CD4-positive, alpha-beta T cell treated with Interleukin-6 at 100 ng/mL for 8 hours (primary cell): ENCODE measurements around the gene DOK5.
"Not testable (repeated sequence)": the region's sequence is repeated elsewhere in the genome, so short reads cannot be mapped to it uniquely, and the experiment has no call there.

Experiments used
- DNase-seq: peaks from one replicate; pipeline ENCODE4 v3.0.0-alpha.2; 2020; ENCODE audit warnings: mixed read lengths, low spot score

Gene DOK5

DNA sequence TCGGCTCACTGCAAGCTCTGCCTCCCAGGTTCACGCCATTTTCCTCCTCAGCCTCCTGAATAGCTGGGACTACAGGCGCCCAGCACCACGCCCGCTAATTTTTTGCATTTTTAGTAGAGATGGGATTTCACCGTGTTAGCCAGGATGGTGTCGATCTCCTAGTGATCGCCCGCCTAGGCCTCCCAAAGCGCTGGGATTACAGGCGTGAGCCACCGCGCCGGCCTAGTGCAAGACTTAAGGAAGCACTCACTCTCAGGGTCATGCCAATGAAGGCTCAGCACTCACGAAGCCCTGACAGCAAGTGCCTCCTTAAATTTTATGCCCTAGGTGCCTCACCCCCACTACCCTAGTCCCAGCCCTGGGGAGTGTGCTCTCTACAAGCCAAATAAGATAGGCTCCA is 4.7 kb upstream of the DOK5 start:
- DNase-seq = no peak

DNA sequence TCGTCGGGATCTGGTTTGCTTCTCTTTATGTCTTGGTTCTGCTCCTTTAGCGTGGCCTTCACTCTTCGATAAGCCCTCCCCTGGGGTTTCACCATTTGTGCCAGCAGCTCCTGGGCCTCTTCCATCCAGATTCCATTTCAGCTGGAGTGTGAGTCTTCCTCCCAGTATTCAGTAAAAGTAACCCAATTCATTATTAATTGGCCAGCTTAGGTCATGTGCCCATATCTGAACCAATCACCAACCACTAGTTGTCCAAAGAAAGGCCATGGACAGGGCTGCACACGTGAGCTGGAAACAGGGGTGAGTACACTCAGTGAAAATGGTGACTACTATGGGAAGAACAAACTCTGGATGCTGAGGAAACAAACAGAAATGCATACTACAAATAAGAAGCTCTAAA is 2.8 kb upstream of the DOK5 start:
- DNase-seq = no peak

DNA sequence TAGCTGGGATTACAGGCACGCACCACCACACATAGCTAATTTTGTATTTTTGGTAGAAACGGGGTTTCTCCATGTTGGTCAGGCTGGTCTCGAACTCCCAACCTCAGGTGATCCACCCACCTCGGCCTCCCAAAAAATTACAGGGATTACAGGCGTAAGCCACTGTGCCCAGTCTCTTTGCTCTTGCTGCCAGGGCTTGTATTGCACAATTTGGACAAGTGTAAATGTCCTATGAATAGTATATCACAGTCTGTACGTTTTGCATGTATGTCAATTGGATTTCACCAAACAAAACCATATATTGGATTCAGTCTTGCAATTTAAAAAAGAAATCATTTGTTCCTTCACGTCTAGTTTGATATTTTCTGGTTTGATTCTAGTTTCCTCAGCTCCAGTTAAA is 2.1 kb upstream of the DOK5 start:
- no peak for DNase-seq

DNA sequence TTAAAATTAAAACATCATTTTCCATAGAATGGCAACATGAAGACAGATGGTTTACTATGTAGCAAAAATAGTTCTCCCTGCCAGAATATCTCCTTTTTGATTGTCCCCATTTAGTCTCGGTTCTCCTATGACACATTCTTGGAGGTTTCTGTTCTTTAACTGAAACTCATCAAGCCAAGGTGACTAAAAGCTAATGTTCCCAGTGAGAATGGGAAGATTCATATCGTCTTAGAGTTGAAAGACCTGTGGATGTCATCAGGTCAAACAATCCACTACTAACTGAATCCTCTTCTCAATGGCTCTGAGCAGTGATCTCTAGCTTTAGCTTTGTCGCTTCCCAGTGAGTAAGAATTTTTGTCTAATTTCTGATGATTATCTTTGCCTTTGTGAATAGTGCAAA is 1.3 kb upstream of the DOK5 start:
- DNase-seq = no peak

DNA sequence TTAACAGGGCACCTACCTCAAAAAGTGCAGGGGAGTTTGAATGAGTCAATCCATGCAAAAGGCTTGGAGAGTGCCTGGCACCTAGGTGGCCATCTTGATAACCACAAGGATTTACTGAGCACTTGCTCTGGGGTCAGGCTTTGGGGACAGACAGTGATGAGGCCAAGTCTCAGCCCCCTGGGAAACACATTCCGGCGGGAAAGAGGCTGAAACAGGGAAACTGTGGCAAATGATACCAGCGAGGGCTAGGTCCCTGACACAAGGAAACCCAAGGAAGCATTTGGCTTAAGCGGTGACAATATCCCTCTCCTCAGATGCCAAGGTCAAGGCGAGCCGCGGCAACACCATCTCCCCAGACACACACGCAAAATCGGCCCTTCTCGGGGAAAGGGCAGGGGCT is 527 bp upstream of the DOK5 start:
- DNase-seq = no peak

DNA sequence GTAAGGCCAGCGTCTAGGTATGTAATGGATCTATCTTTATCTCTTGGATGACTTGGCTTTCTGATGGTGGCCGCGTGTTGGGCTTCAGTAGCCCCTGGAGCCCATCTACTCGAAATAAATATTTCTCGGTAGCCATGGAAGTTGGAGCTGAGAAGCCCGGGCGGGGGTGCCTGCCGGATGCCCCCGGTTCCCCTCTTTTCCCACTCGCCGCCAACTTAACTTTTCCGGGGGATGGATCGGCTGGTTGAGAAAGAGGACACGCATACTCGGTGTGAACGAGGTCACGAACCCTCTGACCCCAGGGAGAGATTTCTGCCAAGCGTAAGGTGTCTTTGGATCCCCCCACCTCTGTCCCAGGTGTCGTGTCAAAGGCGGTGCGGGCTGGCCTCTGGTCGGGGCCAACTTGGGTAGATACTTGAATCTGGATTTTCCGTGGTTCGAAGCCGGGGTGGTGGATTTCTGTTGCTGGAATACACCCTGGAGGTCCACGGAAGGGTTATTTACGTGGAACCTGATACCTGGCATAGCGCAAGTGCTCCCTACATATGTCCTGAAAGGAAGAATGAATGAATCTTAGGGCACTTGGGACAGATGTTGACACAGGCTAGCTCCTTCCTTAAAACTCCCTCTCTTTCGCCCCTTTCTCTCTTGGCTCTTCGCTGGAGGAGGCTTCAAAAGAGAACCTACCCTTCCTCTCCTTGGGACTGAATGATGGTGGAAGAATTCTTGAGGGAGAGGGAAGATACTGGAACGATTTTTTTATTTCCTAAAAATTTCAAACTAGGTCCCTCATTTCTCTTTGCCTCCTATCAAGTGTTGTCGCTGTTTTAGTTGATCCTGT is 996 bp downstream of the DOK5 start:
- no peak for DNase-seq

DNA sequence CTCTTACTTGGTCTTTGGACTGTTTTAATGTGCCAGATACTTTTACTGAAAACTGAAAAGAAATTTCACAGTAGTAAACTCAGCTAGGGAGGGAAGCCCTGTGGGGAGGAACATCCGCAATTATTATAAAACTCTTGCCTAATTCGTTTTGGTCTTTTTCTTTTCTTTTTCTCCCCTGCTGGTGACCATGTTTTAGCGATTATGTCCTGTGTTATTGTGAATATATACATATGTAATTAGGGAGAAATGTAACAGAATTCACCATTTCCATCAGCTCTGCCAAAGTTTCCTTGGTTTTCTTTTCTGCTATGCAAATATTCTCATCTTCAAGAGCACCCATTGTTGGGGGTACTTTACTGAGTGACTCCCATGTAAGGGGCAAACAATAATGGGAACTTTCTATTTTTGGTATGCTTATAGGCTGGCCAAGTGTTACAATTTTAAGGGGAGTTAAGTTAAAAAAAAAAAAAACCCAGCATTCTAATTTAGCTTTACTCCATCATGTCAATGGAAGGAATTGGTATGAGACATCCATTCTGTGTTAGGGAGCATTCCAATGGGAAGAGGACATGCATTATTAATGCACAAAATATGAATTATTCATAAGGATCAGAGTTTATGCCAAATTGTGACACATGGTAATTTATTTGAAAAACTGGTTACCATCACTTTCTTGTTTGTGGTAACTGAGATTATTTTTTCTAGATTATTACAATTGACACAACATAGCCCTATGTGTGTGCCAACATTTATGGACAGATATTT is 2.0 kb downstream of the DOK5 start:
- no peak for DNase-seq

DNA sequence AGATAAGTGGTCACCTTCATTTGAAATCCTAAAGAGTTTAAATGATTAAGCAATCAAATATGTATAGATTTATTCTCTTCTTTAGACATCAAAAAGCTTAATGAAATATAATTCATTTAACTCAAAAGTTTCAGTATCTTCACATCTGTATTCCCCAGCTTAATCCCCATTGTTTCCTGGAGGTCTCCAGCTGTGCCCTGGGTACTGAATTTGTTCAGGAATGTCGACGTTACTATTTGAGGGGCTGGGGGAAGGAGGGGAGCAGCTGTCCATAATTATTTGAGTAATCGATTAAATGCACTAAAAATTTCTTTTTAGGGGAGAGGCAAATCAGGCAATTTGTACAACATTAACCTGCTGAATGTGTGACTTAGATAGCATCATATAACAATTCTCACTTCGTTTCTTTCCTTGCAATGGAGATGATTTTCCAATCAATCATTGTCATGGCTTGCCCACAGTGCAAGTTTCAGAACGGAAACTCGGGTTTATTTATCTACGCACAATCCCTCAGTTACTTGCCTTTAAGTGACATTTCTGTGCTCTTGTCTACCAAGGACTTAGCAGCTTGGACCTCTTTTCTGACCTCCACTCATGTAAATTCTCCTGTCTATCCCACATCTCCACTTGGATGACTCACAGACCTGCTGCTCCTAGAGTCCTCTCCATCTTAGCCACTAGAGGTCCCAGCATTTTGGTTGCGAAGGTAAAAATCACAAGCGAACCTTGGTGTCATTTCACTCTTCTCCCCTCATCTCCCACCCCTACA is 3.9 kb downstream of the DOK5 start:
- DNase-seq = no peak

DNA sequence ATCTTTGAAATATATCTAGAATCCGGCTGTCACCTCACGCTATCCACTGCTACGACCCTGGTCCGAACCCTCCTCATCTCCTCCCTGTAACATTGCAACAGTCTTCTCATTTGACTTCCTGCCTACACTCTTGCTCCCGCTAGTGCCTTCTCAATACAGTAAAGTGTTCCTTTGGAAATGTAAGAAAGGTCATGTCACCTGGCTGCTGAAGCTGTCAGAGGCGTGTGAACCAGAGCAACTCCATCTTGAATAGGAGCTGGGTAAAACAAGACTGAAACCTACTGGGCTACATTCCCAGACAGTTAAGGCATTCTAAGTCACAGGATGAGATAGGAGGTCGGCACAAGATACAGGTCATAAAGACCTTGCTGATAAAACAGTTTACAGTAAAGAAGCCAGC is 4.5 kb downstream of the DOK5 start:
- not testable (repeated sequence) for DNase-seq

DNA sequence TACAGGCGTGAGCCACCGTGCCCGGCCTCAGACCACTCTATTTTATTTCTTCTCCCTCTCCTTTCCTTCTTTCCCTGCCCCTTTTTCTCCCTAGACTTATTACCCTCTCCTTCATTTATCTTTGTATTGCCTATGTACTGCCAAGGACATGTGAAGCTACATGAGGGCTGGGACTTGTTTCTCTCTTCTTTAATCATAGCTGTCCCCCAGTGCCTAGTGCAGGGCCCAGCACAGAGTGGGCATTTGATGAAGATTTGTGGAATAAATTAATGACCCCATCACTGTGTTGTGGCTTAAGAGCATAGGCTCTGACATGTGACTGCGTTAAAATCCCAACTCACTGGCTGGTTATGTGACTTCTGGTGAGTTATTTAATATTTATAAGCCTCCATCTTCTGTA is 6.0 kb downstream of the DOK5 start:
- DNase-seq = no peak

DNA sequence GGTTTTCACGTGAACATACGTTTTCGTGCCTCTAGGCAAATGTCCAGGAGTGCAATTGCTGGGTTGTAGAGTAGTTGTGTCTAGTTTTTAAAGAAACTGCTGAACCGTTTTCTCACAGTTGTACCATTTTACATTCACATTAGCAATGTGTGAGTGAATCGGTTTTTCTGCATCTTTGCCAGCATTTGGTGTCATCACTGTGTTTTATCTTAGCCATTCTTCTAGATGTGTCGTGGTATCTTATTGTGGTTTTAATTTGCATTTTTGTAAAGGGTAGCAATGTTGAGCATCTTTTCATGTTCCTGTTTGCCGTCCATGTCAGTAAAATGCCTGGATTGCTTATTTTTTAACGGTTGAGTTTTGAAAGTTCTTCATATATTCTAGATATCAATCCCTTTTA is 10.2 kb downstream of the DOK5 start:
- no peak for DNase-seq

DNA sequence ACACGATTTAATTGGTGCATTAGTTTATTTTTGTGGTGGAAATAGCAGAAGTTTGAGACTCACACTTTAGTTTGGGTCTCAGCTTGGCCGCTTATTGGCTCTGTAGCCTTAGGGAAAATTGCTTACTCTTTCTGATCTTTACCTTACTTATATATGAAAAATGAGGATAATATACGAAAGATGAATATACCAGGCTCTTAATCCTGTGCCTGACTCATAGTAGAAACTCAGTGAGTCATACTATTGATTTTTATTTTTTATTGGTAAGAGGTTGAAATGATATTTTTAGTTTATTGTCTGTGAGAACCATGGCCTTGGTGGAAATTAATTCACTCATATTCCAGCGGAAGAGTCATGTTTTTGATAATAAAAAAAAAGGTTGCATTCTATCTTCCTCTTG is 11.2 kb downstream of the DOK5 start:
- DNase-seq = no peak

DNA sequence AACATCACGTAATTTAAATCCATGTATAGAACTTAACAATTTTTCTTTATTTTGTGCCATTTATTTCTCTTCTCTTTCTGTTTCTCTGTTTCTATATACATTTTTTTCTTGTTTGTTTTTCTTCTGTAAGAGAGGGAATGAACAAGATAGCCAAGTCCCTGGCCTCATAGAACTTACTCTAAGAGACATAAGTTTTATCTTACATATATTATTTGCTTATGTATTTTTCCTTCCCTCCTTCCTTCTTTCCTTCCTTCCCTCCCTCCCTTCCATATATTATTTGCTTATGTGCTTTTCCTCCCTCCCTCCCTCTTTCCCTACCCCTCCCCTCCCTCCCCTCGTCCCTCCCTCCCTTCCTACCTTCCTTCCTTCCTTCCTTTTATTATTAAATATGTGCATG is 13.0 kb downstream of the DOK5 start:
- DNase-seq = no peak

DNA sequence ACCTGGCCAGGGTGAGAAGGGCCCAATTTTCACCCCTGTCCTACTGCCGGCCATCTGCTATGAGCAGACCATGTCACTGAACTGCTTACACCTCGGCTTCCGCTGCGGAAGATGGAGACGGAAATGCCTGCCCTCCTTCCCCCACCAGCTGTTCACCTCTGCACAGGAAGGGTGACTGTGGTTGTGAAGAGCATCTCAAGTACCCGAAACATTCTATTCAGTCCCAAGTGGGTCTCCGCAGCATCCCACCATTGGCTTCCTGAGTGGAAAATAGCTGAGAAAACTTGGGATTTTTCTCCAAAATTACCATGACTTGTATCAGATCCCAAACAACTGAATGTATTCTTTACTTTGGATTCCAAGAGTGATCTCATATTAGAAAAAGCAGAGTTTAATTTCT is 16.1 kb downstream of the DOK5 start:
- DNase-seq = no peak

DNA sequence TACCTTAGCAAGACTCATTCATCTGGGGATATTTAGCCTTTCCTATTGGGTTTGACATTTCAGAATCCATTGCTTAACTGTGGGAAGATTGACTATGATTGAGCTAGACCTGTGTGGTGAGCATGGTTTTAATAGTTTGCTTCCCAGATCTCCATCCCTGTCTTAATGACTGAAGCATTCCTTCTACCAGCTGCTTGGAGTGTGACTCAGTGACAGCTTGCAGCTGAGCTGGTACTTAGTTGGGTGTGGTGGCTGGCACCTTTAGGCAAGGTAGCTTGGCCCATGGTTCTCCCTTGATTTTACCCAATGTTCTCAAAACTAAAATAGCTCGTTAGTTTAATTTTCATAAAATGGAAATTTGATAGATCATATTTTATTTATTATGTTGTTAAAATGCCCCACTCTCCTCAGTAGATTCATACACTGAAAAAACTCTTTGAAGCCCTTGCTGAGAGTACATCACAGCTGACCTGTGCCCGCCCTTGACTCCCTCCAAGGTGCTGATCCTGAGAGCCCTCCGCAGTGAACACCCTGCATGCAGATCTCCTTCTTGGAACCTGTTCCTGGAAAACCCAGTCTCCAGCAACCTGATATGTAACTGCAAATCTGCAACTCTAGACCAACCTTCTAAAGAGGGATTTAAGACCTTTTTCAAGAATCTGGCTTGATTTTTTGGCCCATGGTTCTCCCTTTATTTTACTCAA is 19.1 kb downstream of the DOK5 start:
- no peak for DNase-seq

DNA sequence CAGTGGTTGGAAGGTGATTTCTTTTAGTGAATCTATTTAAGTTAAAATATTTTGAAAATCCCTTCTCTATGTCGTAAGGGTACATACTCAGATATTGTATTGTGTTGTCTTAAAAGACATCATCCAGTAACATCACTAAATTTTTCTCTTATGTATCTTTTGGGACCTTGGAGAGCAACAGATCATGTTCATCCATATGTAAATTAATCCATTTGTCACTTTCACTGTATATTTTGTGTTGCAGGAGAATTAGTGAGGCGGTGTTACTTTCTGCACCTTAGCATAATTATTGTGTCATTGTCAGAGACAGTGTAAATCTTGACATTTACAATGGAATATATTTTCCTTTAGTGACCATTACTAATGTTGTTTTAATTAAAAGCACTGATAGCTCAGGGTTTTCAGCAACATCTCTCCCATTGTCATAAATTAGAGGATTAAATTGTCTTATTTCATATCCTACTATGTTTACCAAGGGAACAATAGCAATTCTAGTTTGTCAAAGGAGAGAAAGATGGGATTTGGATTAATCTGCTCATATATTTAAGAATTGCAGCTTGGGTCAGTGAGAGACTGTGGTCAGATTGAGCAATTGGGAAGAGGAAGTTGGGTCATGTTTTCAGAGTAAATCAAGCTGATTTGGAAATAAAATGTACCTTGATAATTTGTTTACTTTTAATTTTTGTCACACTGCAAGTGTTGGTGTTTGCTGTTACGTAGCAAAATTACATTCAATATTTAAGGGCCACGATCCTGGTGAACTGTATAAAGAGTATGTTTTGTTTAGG is 22.7 kb downstream of the DOK5 start:
- DNase-seq = no peak

DNA sequence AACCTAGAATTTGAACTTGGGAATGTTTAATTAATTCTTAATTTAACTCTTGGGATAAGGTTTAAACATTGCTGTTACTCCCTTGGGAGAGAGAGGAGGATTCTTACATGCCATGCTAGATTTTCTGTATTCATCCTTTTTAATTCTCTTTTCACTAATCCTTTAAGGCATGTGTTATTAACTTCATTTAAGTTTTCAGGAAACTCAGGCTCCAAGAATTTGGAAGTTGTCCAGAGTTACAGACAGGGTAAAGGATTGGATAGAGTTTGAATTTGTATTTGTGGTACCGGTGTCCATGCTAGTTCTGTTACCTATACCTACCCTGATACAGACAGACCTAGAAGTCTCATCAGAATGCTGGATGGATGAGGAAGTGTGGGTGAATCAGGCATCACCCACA is 23.7 kb downstream of the DOK5 start:
- no peak for DNase-seq

DNA sequence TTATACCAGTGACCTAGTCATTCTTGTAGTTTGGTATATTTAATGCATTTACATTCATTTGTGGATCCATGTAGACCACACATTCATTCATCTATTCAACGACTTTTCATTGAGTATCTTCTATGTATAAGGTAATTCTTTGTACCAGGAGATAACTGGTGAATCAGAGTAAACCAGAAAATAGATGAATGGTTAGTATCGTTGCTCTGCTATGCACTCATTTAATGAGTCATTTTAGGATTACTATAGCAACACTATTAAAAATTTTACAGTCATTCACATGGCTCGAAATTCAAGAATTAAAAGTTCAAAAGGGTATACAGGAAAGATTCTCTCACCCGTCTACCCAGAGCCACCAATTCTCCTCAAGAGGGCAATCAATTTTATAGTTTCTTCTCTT is 26.8 kb downstream of the DOK5 start:
- no peak for DNase-seq

DNA sequence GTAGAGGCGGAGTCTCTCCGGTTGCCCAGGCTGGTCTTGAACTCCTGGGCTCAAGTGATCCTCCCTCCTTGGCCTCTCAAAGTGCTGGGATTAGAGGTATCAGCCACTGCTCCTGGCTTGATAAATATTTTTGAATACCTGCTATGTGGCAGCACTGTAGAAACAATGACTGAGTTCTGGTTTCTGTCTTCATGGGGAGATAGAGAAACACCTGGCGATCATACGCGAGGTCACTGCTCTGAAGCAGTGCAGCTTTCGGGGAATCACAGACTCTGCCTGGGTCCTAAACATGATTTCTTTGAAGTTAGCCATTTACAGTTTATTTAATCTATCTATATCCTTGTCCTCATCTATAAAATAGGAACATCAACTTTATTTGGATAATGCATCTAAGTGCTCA is 31.2 kb downstream of the DOK5 start:
- DNase-seq = no peak

DNA sequence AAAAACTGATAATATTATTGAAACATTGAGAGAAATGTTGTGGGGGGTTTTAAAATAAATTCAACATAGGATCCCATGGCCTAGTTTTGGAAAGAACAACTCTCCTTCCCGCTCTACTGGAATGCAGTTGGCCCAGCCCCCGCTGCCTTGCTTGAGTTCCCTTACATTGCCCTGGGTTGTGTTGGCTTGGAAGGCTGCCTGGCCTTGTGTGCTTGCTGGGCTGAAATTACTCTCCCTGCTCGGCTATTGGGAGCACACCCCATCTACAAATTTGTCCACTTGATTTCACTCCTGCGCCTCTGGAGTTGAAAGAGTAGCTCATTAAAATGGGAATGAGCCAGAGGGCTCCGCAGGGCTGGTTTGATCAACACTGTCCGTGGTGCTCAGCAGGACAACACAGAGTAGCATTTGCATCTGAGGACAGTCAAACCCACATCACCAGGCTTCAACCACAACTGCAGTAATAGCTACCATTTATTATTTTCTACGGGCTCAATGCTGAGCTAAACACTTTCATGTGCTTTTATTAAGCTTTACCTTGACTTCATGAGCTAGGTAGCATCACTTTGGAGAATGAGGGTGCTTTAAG is 35.2 kb downstream of the DOK5 start:
- no peak for DNase-seq

DNA sequence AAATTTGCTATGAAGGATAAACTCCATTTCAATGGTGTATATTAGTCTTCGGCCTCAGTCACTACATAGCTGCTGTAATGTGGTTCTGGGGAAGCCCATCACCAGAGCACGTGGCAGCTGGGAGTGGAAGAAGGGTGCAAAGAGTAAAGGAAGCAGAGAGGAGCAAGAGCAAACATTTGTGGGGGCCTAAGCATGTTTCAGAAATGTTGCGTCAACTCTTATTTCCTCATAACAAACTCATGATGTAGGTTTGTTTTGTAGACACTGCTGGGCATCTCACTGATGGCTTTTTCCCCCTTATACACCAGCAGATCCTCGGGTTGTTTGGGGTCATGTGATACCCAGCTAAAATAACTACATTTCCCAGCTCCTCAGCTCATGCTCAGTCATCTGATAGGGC is 37.3 kb downstream of the DOK5 start:
- DNase-seq = no peak
